K562 (cell line): Measurements from ENCODE around the gene GABPB2. TPM values are rescaled to one million over a fixed set of nuclear protein-coding genes. Genes with fewer than 3 reads are reported as not detected.
A peak's percentile ranks its signal among the peaks of the same experiment; 100 is the strongest.

Source experiments
- ATF4 ChIP-seq: fragments of 450-650 bp; formaldehyde crosslinking; IDR thresholded peaks from 2 replicates; pipeline ENCODE4 v1.4.0; 2022; ENCODE audit warnings: mild to moderate bottlenecking, moderate library complexity
- CHD7 ChIP-seq: fragments of 200-600 bp; sonication (generic); IDR thresholded peaks from one replicate; pipeline ENCODE4 v1.6.1; 2012; ENCODE audit warnings: mild to moderate bottlenecking, low read depth, low read length, inconsistent platforms
- CSDE1 ChIP-seq, 2 experiments: fragments of 450-650 bp; IDR thresholded peaks; 2 replicates each; pipeline ENCODE4 v1.6.1; 2016; ENCODE audit warnings: mild to moderate bottlenecking in 1 of 2
- CTBP1 ChIP-seq: fragments of 450-650 bp; IDR thresholded peaks from 2 replicates; pipeline ENCODE4 v1.6.1; 2016; ENCODE audit warnings: borderline replicate concordance
- ELF4 ChIP-seq: fragments of 450-650 bp; formaldehyde crosslinking; IDR thresholded peaks from 2 replicates; pipeline ENCODE4 v1.4.0; 2022; ENCODE audit warnings: missing genetic modification characterization
- HEY1 ChIP-seq: fragments of 250-450 bp; sonication (Bioruptor Pico); IDR thresholded peaks from 2 replicates; pipeline ENCODE4 v1.5.0; 2020; ENCODE audit warnings: mild to moderate bottlenecking, moderate library complexity, borderline replicate concordance
- PHF8 ChIP-seq: fragments of 200-600 bp; sonication (generic); IDR thresholded peaks from 2 replicates; pipeline ENCODE4 v1.6.1; 2012; ENCODE audit warnings: mixed run types, mild to moderate bottlenecking, inconsistent platforms, low read length, moderate library complexity, borderline replicate concordance
- SNIP1 ChIP-seq: fragments of 450-650 bp; IDR thresholded peaks from 2 replicates; pipeline ENCODE4 v1.7.1; 2017; ENCODE audit warnings: low read depth, mild to moderate bottlenecking
- XRCC5 ChIP-seq: fragments of 200-400 bp; formaldehyde crosslinking; IDR thresholded peaks from 2 replicates; pipeline ENCODE4 v1.6.1; 2017; ENCODE audit warnings: low read depth, mild to moderate bottlenecking, low read length
- ZBTB49 ChIP-seq: sonication (generic); formaldehyde crosslinking; IDR thresholded peaks from 2 replicates; pipeline ENCODE4 v1.8.0; 2022; ENCODE audit warnings: missing genetic modification reagents, mild to moderate bottlenecking, borderline replicate concordance
- ZNF134 ChIP-seq: fragments of 250-450 bp; sonication (Bioruptor Pico); conservative IDR thresholded peaks from 2 replicates; pipeline ENCODE4 v1.4.0; 2020
- ZNF354B ChIP-seq: fragments of 250-450 bp; sonication (Bioruptor Pico); IDR thresholded peaks from 2 replicates; pipeline ENCODE4 v1.4.0; 2020
- ZNF507 ChIP-seq: conservative IDR thresholded peaks from 2 replicates; pipeline ENCODE4 v1.6.1; 2017; ENCODE audit warnings: missing genetic modification characterization, missing compliant biosample characterization
- ZNF586 ChIP-seq: fragments of 450-650 bp; formaldehyde crosslinking; conservative IDR thresholded peaks from 2 replicates; pipeline ENCODE4 v1.4.0; 2020; ENCODE audit warnings: mild to moderate bottlenecking, moderate library complexity
- polyA plus RNA-seq, 8 experiments: library from polyadenylated mRNA; depleted of rRNA in 4 of 8; stranded (reverse) in 5 of 8; unstranded in 3 of 8; fragments of >200 nt; fragmentation: Nextera tagmentation in 2 of 8; fragmentation: Illumina TruSeq in 1 of 8; extraction: Ambion mirVana in 2 of 8; extraction: Trizol in 1 of 8; gene quantifications; 2 replicates each; pipeline versions ENCODE4 v1.2.1 to v1.2.3, GENCODE V29; 2011 to 2014; ENCODE audit warnings: inconsistent platforms in 1 of 8, missing spikeins in 1 of 8
- total RNA-seq, 7 experiments: library from RNA; depleted of rRNA in 6 of 7; stranded (reverse); fragments of >200 nt in 6 of 7; fragmentation: Illumina TruSeq in 2 of 7; extraction: Trizol in 2 of 7; gene quantifications; 2 replicates each; pipeline versions ENCODE4 v1.2.1 to v1.2.3, GENCODE V29; 2011 to 2021; ENCODE audit warnings: low replicate concordance in 1 of 7

Gene GABPB2
- total and polyA plus RNA-seq, 9 of the 15 experiments (the other 6 are each of a cell fraction or from before 2014, with no cell fraction given), result 2.2 to 13.3 (median 6.1) TPM

- no peak for TF ChIP-seq ZBTB49 (CRISPR knock-in tag)
- no peak for TF ChIP-seq ATF4
- no peak for TF ChIP-seq ZNF586 (CRISPR knock-in tag)
- TF ChIP-seq HEY1, result no peak
- TF ChIP-seq ZNF354B (CRISPR knock-in tag), result no peak
- peak; percentile 91 for TF ChIP-seq ELF4 (CRISPR knock-in tag)
- TF ChIP-seq PHF8, result no peak
- TF ChIP-seq CSDE1 (IDR thresholded peaks at IDR 0.05), result peak in 1 of 2 experiments; percentile 33; a peak in 1 of 4 replicates
- no peak for TF ChIP-seq ZNF134 (CRISPR knock-in tag)
- no peak for TF ChIP-seq CHD7
- no peak for TF ChIP-seq SNIP1
- no peak for TF ChIP-seq ZNF507 (tag)
- TF ChIP-seq XRCC5, result no peak; the same call in 1 of the 2 replicates
- TF ChIP-seq CTBP1, result peak; percentile 97
Measured at GRCh38 chr1:151054971-151055547, 15.5 kb upstream of the GABPB2 start (continued).
